PFSK-1 (cell line): Measurements from ENCODE around the gene DMBT1.

Source experiments
- FOXP2 ChIP-seq: optimal IDR thresholded peaks from 2 replicates; pipeline ENCODE3; 2011; ENCODE audit warnings: borderline replicate concordance, control low read depth, inconsistent platforms; ENCODE audit not compliant: insufficient read depth; ENCODE audit errors: extremely low read length, extremely low read depth
- POLR2AphosphoS5 ChIP-seq: IDR thresholded peaks from 2 replicates; pipeline ENCODE4 v1.6.1; 2012; ENCODE audit warnings: low read depth, mild to moderate bottlenecking, control low read depth, low read length, moderate library complexity
- SIN3A ChIP-seq: IDR thresholded peaks from 2 replicates; pipeline ENCODE4 v1.6.1; 2012; ENCODE audit warnings: mild to moderate bottlenecking, low read length, moderate library complexity, borderline replicate concordance; ENCODE audit not compliant: insufficient read depth
- TAF1 ChIP-seq: IDR thresholded peaks from 2 replicates; pipeline ENCODE4 v1.6.1; 2012; ENCODE audit warnings: low read length, control low read depth, borderline replicate concordance; ENCODE audit not compliant: insufficient read depth

DNA sequence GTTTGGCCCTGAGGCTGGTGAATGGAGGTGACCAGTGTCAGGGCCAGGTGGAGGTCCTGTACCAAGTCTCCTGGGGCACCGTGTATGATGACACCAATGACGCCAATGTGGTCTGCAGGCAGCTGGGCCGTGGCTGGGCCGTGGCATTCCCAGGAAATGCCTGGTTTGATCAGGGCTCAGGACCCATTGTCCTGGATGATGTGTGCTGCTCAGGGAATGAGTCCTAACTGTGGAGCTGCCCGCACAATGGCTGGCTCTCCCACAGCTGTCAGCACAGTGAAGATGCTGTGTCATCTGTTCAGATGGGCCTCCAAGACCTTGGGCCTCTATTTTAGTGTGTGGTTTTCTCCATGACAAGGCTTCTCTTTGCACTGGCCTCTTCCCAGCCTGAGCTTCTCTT is 64.0 kb downstream of the DMBT1 start:
- TF ChIP-seq SIN3A (no peak), POLR2AphosphoS5 (no peak), FOXP2 (no peak), TAF1 (no peak)
